OCI-LY7 (cell line): Measurements from ENCODE around the gene AFMID.

Source experiments
- EZH2phosphoT487 ChIP-seq: fragments of 200-600 bp; sonication (generic); IDR thresholded peaks from 2 replicates; pipeline ENCODE4 v1.6.1; 2018; ENCODE audit warnings: low read depth, borderline replicate concordance, mild to moderate bottlenecking, mixed run types, antibody characterized with exemption, low read length, moderate library complexity, mixed read lengths
- TF ChIP-seq, protein P1 (sequence below): fragments of 200-600 bp; sonication (generic); conservative IDR thresholded peaks from 2 replicates; pipeline ENCODE4 v1.5.1; 2014; ENCODE audit warnings: mild to moderate bottlenecking, antibody characterized with exemption, low read length, moderate library complexity, mixed read lengths

DNA sequence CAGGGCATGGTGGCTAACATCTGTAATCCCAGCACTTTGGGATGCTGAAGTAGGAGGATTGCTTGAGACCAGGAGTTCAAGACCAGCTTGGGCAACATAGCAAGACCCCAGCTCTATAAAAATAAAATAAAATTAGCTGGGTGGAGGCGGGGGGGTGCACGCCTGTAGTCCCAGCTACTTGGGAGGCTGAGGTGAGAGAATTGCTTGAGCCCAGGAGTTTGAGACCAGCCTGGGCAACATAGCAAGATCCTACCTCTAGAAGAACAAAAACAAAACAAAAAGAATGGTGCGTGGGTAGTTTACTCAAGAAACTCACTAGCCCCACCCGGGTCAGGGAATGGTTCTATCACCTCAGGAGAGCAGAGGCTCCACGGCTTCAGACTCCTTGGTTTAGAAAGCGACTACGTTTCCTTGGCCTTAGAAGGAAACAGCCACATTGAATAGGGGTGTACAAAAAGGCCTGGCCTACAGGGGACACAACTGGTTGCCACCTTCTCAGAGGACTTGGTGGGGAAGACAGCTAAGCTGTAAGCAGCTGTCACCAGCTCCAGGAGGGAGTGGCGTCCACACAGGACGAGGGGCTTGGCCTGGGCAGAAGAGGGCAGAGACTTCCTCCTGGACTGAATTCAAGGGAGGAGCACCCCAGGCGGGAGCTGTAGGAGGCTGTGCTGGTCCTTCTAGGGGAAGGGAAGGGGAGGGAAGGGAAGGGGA is 1.0 kb upstream of the AFMID start:
- TF ChIP-seq, protein P1, sequence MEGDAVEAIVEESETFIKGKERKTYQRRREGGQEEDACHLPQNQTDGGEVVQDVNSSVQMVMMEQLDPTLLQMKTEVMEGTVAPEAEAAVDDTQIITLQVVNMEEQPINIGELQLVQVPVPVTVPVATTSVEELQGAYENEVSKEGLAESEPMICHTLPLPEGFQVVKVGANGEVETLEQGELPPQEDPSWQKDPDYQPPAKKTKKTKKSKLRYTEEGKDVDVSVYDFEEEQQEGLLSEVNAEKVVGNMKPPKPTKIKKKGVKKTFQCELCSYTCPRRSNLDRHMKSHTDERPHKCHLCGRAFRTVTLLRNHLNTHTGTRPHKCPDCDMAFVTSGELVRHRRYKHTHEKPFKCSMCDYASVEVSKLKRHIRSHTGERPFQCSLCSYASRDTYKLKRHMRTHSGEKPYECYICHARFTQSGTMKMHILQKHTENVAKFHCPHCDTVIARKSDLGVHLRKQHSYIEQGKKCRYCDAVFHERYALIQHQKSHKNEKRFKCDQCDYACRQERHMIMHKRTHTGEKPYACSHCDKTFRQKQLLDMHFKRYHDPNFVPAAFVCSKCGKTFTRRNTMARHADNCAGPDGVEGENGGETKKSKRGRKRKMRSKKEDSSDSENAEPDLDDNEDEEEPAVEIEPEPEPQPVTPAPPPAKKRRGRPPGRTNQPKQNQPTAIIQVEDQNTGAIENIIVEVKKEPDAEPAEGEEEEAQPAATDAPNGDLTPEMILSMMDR, result no peak
- TF ChIP-seq EZH2phosphoT487, result no peak
